Natural killer cell treated with Interleukin-12 subunit alpha and Interleukin-12 subunit beta and Interleukin-15 and Interleukin-18, amount 100 ng/mL, for 72 hours (primary cell): ENCODE results near the gene TRAPPC11. TPM values are rescaled to one million over a fixed set of nuclear protein-coding genes. Genes with fewer than 3 reads are reported as not detected.
A peak's percentile ranks its signal among the peaks of the same experiment; 100 is the strongest.

Experiments used
- ATAC-seq, 2 donors: fragments of 150-1000 bp; cut with Tn5 transposase in 1 of 2; sonication (Bioruptor Pico), chemical (Tn5 transposase) in 1 of 2; 2 replicates each; pipeline ENCODE4 v1.10.0; 2021
- DNase-seq: peaks from one replicate; pipeline ENCODE4 v3.0.0; 2022; ENCODE audit warnings: low spot score
- H3K27ac Mint-ChIP-seq, 2 donors: 1 replicate in 1 of 2; 2 replicates in 1 of 2; pipeline ENCODE4 v1.8.0; 2022; ENCODE audit warnings: mixed read lengths in 2 of 2, mild to moderate bottlenecking in 1 of 2, moderate library complexity in 1 of 2
- H3K27me3 Mint-ChIP-seq, 2 donors: 1 replicate in 1 of 2; 2 replicates in 1 of 2; pipeline ENCODE4 v1.8.0; 2022; ENCODE audit warnings: mixed read lengths in 2 of 2
- H3K36me3 Mint-ChIP-seq: one replicate; pipeline ENCODE4 v1.8.0; 2022; ENCODE audit warnings: mixed read lengths
- H3K4me1 Mint-ChIP-seq, 2 donors: 1 replicate in 1 of 2; 2 replicates in 1 of 2; pipeline ENCODE4 v1.8.0; 2022; ENCODE audit warnings: low read depth in 2 of 2, mixed read lengths in 2 of 2, mild to moderate bottlenecking in 1 of 2
- H3K4me3 Mint-ChIP-seq: one replicate; pipeline ENCODE4 v1.8.0; 2022; ENCODE audit warnings: mixed read lengths
- H3K9me3 Mint-ChIP-seq: 2 replicates; pipeline ENCODE4 v1.8.0; 2022; ENCODE audit warnings: mixed read lengths
- total RNA-seq, 2 donors: library from RNA; stranded (reverse); gene quantifications; one replicate each; pipeline ENCODE4 v1.2.3, GENCODE V29; 2022

TRAPPC11 gene
- total RNA-seq, 2 donors from 2014 or later = 43.0 to 47.0 TPM

DNA sequence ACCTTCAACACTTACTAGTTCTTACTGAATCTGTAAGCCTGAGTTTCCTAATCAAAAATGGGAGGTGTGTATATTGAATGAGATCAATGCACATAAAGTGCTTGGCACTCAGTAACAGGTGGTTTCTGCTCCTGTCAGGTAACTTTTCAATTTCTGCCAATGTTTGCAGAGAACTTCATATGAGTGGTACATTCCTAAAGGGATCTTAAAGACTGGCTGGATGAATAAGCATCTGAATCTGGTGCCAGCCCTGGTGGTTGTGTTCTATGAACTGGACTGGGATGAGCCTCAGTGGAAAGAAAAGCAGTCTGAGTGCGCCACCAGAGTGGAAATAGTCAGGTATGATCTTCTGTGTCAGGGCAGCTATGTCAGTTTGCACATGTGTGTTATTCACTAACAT lies 7.0 kb downstream of the TRAPPC11 start:
- no peak for DNase-seq
- ATAC-seq = no peak
- Mint-ChIP-seq H3K4me1 (peaks cover 6% of the 10 kb centered on the region in 2 donors), H3K4me3 (no peak overlapping the region), H3K36me3 (peaks cover 15% of the 10 kb centered on the region), H3K27me3 (no peaks in the 10 kb centered on the region), H3K9me3 (no peaks in the 10 kb centered on the region), H3K27ac (no peak overlapping the region)

DNA sequence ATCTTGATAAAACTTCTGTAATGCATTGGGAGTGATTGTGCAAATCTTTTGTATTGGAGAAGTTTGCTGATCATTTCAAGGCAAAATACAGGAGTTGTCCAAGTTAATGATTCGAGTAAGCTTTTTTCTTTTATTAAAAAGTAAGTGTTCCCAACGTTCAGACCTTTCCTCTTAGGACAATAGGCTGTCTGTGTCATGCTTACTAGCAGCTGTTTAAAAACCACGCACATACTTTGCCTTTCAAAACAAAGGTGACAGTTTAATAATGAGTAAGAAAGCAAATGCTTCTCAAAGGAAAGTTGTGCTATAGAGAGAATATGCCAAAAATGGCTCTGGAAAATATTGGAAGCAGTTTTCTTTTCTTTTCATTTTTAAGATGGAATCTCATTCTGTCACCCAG lies 11.2 kb downstream of the TRAPPC11 start:
- H3K9me3 Mint-ChIP-seq = no peaks in the 10 kb centered on the region
- no peak for DNase-seq
- H3K27ac Mint-ChIP-seq = no peak overlapping the region
- peaks cover 22% of the 10 kb centered on the region for H3K36me3 Mint-ChIP-seq
- H3K4me1 Mint-ChIP-seq = peaks cover 0 to 6% of the 10 kb centered on the region in 2 donors
- H3K4me3 Mint-ChIP-seq = no peak overlapping the region
- H3K27me3 Mint-ChIP-seq = no peaks in the 10 kb centered on the region
- no peak for ATAC-seq

DNA sequence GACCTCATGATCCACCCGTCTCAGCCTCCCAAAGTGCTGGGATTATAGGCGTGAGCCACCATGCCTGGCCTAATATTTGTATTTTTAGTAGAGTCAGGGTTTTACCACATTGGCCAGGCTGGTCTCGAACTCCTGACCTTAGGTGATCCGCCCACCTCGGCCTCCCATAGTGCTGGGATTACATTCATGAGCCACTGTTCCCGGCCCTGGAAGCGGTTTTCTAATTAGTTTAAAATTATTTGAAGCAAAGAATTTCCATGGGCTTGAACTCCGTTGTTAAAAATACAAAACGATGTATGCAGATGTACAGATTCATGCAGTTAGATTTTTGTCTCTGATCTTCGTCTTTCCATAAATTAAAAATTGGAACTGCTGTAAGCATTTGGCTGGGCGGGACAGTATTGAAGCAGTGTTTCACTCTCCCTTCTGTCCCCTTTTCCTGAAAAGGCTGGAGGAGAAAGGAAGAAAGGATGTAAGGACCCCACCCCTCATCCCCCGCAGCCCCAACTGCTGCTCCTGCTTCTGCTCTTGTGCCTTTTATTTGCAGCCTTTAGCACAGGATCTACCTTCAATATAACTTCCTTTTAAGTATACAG lies 12.0 kb downstream of the TRAPPC11 start:
- ATAC-seq = no peak
- H3K4me1 Mint-ChIP-seq = peaks cover 0 to 3% of the 10 kb centered on the region in 2 donors
- DNase-seq = no peak
- no peak overlapping the region for H3K4me3 Mint-ChIP-seq
- no peaks in the 10 kb centered on the region for H3K9me3 Mint-ChIP-seq
- H3K27ac Mint-ChIP-seq = peak overlapping the region in 1 of 2 donors; percentile 45
- H3K27me3 Mint-ChIP-seq = no peaks in the 10 kb centered on the region
- peaks cover 17% of the 10 kb centered on the region for H3K36me3 Mint-ChIP-seq

DNA sequence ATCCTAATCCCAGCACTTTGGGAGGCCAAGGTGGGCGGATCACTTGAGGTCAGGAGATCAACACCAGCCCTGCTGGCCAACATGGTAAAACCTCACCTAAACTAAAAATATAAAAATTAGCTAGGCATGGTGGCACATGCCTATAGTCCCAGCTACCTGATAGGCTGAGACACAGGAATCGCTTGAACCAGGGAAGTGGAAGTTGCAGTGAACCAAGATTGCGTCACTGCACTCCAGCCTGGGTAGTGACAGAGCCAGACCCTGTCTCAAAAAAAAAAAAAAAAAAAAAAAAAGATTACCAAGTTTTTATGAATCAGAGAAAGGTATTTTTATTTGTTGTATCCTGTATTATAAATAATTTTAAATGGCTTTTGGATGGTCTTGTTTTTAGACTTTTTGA lies 15.1 kb downstream of the TRAPPC11 start:
- peaks cover 13% of the 10 kb centered on the region for H3K36me3 Mint-ChIP-seq
- DNase-seq (no peak), ATAC-seq (no peak)
- no peaks in the 10 kb centered on the region for H3K9me3 Mint-ChIP-seq
- no peak overlapping the region for H3K27ac Mint-ChIP-seq
- peaks cover 0 to 3% of the 10 kb centered on the region in 2 donors for H3K4me1 Mint-ChIP-seq
- H3K4me3 Mint-ChIP-seq = no peak overlapping the region
- no peaks in the 10 kb centered on the region for H3K27me3 Mint-ChIP-seq

DNA sequence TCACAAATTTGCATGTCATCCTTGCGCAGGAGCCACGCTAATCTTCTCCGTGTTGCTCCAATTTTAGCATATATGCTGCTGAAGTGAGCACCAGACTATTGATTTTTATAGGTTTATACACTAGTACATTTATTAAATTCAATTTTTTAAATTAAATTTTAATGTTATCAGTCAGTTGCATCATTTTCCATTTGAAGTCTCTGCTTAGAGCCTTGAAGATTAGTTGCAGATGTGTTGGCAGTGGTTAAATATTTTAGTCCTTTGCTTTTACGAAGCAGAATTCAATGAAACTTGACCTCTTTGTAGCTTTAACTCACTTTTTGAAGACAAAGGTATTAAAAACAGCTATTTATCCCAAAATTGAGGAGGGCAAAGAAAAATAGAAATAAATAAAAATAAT lies 16.5 kb downstream of the TRAPPC11 start:
- no peaks in the 10 kb centered on the region for H3K27me3 Mint-ChIP-seq
- peaks cover 0 to 3% of the 10 kb centered on the region in 2 donors for H3K4me1 Mint-ChIP-seq
- H3K9me3 Mint-ChIP-seq = no peaks in the 10 kb centered on the region
- H3K4me3 Mint-ChIP-seq = no peak overlapping the region
- no peak for ATAC-seq
- H3K27ac Mint-ChIP-seq = no peak overlapping the region
- peaks cover 7% of the 10 kb centered on the region for H3K36me3 Mint-ChIP-seq
- no peak for DNase-seq

DNA sequence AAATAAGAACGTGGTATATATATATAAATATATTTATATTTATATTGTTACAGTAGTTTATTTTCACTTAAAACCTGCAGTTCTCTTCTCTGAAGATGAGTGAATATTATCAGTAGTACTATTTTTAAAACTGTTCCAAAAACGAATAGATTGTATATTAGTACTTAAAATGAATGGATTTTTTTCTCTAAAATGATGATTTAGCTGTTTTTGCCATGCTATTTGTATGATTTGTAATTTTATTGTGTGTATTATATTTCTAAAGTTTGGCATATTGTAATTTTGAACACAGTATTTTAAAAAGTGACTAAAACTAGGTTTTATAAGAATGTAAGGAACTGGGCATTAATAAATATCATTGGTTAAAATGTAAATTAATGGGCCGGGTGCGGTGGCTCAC lies 22.0 kb downstream of the TRAPPC11 start:
- Mint-ChIP-seq H3K27me3 (no peaks in the 10 kb centered on the region), H3K4me3 (no peak overlapping the region), H3K27ac (no peak overlapping the region), H3K36me3 (no peaks in the 10 kb centered on the region), H3K9me3 (no peaks in the 10 kb centered on the region), H3K4me1 (no peaks in the 10 kb centered on the region)
- DNase-seq = no peak
- ATAC-seq = no peak

DNA sequence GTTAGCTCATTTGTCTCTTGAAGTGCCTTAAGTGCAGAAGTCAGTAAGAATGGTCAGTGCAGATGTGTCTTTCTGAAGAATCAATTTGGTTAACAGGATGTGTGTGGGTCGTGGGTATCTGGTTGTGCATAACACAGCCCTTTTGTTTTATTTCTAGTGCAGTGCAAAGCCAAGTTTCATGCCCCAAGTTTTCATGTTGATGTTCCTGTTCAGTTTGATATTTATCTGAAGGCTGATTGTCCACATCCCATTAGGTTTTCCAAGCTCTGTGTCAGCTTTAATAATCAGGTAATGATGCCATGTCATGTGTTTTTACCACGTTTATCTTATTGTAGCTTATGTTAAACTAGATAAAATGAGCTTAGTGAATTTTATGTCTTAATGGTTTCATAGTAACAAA lies 27.4 kb downstream of the TRAPPC11 start:
- peaks cover 12% of the 10 kb centered on the region for H3K36me3 Mint-ChIP-seq
- no peak for ATAC-seq

DNA sequence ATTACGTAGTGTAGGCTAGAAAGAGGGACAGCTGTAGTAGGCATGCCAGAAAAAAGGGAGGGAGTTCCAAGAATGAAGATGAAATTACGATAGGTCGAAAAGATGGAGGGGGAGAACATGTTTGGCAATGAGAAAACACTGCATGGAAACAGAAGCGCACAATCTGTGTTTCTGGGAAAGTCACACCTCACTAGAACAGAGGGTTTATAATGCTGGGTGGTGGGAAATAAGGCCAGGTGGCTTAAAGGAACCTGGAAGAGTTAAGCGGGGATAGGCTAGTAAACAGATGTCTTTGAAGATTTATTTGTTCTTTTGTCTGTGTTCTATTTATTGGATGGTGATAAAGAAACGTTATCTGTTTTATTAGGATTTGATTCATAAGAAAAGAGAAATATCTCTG lies 29.1 kb downstream of the TRAPPC11 start:
- no peaks in the 10 kb centered on the region for H3K27me3 Mint-ChIP-seq
- H3K4me3 Mint-ChIP-seq = no peak overlapping the region
- no peaks in the 10 kb centered on the region for H3K9me3 Mint-ChIP-seq
- peaks cover 0 to 3% of the 10 kb centered on the region in 2 donors for H3K4me1 Mint-ChIP-seq
- ATAC-seq = no peak
- no peak overlapping the region for H3K27ac Mint-ChIP-seq
- no peak for DNase-seq
- H3K36me3 Mint-ChIP-seq = peaks cover 12% of the 10 kb centered on the region

More for the DNA sequence above, 27.4 kb downstream of the TRAPPC11 start:
- Mint-ChIP-seq H3K4me1 (peaks cover 0 to 3% of the 10 kb centered on the region in 2 donors), H3K27ac (no peak overlapping the region), H3K4me3 (no peak overlapping the region), H3K27me3 (no peaks in the 10 kb centered on the region), H3K9me3 (no peaks in the 10 kb centered on the region)
- DNase-seq = no peak

DNA sequence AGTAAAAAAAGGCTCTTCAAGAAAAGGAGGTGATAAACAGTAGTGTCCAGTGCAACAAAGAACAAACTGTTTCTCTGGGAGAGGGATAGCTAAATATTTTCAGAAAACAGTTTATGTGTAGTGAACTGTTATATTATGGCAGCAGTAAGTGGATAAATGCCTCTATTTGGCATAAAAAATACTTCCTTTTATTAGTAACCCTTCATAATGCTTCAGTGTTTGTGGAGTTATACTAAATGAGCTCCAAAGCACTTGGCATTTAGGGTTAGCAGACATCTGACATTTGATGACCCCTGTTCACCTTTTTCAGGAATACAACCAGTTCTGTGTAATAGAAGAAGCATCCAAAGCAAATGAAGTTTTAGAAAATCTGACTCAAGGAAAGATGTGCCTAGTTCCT lies 31.9 kb downstream of the TRAPPC11 start:
- Mint-ChIP-seq H3K4me3 (no peak overlapping the region), H3K4me1 (peaks cover 0 to 3% of the 10 kb centered on the region in 2 donors), H3K27ac (no peak overlapping the region), H3K27me3 (no peaks in the 10 kb centered on the region), H3K9me3 (no peaks in the 10 kb centered on the region), H3K36me3 (peaks cover 24% of the 10 kb centered on the region)
- ATAC-seq (no peak), DNase-seq (no peak)

DNA sequence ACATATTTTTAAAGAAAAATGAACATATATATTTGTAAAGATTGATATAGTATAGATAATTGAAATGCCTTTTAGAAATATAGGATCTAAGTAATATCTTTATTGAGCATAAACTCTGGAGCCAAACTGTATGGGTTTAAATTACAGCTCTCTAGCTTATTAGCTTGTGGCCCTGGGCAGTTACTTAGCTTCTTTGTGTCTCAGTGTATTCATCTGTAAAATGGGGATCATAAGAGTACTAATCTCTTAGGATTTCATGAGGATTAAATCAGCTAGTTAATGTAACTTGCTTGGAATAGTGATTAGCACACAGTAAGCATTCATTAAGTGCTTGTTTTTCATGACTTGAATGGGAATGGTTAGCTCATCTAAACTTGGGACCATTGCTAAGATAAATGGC lies 32.8 kb downstream of the TRAPPC11 start:
- H3K4me1 Mint-ChIP-seq = peaks cover 0 to 3% of the 10 kb centered on the region in 2 donors
- H3K9me3 Mint-ChIP-seq = no peaks in the 10 kb centered on the region
- no peak overlapping the region for H3K27ac Mint-ChIP-seq
- no peaks in the 10 kb centered on the region for H3K27me3 Mint-ChIP-seq
- ATAC-seq (no peak), DNase-seq (no peak)
- peaks cover 25% of the 10 kb centered on the region for H3K36me3 Mint-ChIP-seq
- H3K4me3 Mint-ChIP-seq = no peak overlapping the region

DNA sequence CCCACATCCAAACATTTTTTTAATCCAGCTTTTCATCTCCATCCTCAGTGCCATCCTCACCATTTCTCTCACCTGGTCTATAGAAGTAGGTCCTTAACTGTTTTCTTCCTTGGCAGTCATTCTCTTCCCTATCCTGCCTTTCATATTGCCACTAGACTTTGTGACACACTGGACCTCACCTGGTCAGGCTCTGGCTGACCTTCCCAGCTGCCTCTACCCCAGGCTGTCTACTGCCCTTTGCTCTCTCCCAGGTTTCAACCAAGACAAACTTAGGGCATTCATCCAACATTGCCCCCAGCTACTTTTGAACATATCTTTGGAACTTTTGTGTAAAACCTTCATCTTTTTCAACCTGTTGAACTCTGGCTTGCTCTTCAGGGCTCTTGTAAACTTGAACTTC lies 39.8 kb downstream of the TRAPPC11 start:
- DNase-seq (no peak), ATAC-seq (no peak)
- peaks cover 40% of the 10 kb centered on the region for H3K36me3 Mint-ChIP-seq
- peaks cover 0 to 3% of the 10 kb centered on the region in 2 donors for H3K4me1 Mint-ChIP-seq
- no peak overlapping the region for H3K27ac Mint-ChIP-seq
- no peaks in the 10 kb centered on the region for H3K27me3 Mint-ChIP-seq
- no peak overlapping the region for H3K4me3 Mint-ChIP-seq
- H3K9me3 Mint-ChIP-seq = no peaks in the 10 kb centered on the region

DNA sequence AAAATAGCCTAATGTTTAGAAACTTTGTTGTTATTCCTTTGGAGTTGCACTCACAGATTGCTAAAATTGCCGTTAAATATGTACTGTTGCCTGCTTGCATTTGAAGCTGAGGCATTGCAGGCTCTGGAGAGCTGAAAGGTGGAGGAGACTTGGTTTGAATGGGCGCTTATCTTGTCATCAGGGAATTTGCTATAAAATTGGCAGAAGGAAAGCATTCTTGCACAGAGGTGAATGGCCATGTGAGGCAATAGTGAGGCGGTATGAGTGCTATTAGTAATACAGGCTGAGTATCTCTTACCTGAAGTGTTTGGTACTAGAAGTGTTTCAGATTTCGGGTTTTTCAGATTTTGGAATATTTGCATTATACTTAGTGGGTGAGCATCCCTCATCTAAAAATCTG lies 41.3 kb downstream of the TRAPPC11 start:
- ATAC-seq = no peak
- H3K27me3 Mint-ChIP-seq = no peaks in the 10 kb centered on the region
- H3K9me3 Mint-ChIP-seq = no peaks in the 10 kb centered on the region
- no peak for DNase-seq
- no peak overlapping the region for H3K27ac Mint-ChIP-seq
- no peak overlapping the region for H3K4me3 Mint-ChIP-seq
- H3K36me3 Mint-ChIP-seq = peaks cover 41% of the 10 kb centered on the region
- peaks cover 0 to 5% of the 10 kb centered on the region in 2 donors for H3K4me1 Mint-ChIP-seq

DNA sequence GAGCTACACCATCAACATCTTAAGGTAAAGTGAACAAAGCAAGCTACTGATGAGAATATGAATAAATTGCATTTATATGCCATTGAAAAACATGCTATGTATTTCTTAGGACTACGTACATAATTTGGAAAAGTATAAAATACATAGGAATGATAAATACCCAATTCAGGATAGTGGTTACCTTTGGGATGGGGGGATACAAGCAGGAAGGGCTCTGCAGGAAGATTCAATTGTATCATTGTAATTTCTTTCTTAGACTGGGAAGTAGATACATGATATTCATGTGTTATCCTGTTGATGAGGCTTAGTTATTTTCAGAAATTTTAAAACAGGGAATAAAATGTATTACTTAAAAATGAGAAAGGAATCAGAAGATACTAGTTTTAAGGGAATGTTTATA lies 43.4 kb downstream of the TRAPPC11 start:
- Mint-ChIP-seq H3K4me3 (no peak overlapping the region), H3K4me1 (peaks cover 0 to 7% of the 10 kb centered on the region in 2 donors), H3K9me3 (no peaks in the 10 kb centered on the region), H3K36me3 (peaks cover 39% of the 10 kb centered on the region), H3K27me3 (no peaks in the 10 kb centered on the region), H3K27ac (no peak overlapping the region)
- no peak for ATAC-seq
- DNase-seq = no peak

DNA sequence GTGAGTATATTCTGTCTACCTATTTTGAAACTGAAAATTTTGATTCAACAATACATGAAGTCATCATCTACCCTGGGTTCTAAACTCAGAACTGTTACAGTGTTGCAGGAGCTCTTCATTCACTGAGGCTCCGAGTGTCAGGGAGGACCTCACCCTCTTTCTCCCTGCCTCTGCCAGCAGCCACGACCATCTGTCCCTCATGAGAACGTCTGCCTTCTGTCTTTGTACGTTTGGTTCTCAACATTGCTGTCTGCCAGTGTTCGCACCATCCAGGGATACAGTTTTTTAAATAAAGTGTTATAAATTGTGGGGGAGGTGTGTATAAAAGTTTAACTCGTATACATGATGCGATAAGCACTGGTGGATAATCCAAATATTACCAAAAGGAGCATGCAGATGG lies 55.5 kb downstream of the TRAPPC11 start:
- DNase-seq (no peak), ATAC-seq (no peak)
- no peak overlapping the region for H3K4me3 Mint-ChIP-seq
- no peaks in the 10 kb centered on the region for H3K9me3 Mint-ChIP-seq
- H3K27me3 Mint-ChIP-seq = no peaks in the 10 kb centered on the region
- H3K36me3 Mint-ChIP-seq = peaks cover 4% of the 10 kb centered on the region
- H3K27ac Mint-ChIP-seq = peak overlapping the region in 1 of 2 donors; percentile 16
- H3K4me1 Mint-ChIP-seq = no peaks in the 10 kb centered on the region

DNA sequence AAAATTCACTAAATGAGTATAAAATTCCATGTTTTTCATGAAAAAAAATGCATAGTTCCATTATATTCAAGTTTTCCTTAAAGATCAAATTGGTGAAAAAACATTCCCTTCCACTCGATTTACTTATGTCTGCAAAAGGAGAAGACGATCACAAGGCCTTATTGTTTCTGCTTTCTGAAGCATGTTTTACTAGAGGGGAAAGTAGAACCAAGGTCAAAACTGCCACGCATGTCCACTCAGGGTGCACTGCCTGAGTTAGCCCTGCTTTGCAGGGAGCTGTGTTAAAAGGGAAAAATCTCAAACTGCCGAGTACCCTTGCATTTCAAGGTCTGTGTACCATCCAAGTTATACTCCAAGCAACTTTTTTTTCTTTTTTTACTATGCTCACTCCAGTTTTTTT lies 57.2 kb downstream of the TRAPPC11 start:
- DNase-seq (no peak), ATAC-seq (no peak)
- Mint-ChIP-seq H3K4me3 (no peak overlapping the region), H3K27me3 (no peaks in the 10 kb centered on the region), H3K9me3 (no peaks in the 10 kb centered on the region), H3K4me1 (peaks cover 0 to 2% of the 10 kb centered on the region in 2 donors), H3K27ac (no peak overlapping the region), H3K36me3 (peaks cover 4% of the 10 kb centered on the region)
